A673 (cell line): ENCODE data around the gene THRB. TPM values are rescaled to one million over a fixed set of nuclear protein-coding genes. Genes with fewer than 3 reads are reported as not detected.

Experiments
- BruUV-seq: library from RNA; stranded (reverse); fragments of 400-500 nt; replicated peaks from 2 replicates; lab custom pipeline; 2021; lab: Mats Ljungman, UMichigan
- CTCF ChIA-PET: fragments of 300-600 bp; sonication (Branson Sonifier 250); formaldehyde crosslinking; loops from one replicate; lab custom pipeline; 2022; ENCODE audit warnings: antibody characterized with exemption; lab: Charles Lee
- POLR2A ChIA-PET: fragments of 300-600 bp; sonication (Branson Sonifier 250); formaldehyde crosslinking; loops from one replicate; lab custom pipeline; 2022; ENCODE audit warnings: antibody characterized with exemption; ENCODE audit not compliant: low non-redundant PET; lab: Charles Lee
- DNase-seq: peaks from one replicate; pipeline ENCODE4 v3.0.0-alpha.2; 2015; ENCODE audit warnings: low spot score
- H3K27ac ChIP-seq: fragments of 200-600 bp; sonication (generic); 2 replicates; pipeline ENCODE4 v1.5.1; 2016; ENCODE audit warnings: mixed run types, low read depth, mild to moderate bottlenecking, mixed read lengths, antibody characterized with exemption, low read length; ENCODE audit not compliant: poor library complexity, severe bottlenecking
- H3K27me3 ChIP-seq: fragments of 200-600 bp; sonication (generic); replicated peaks from 2 replicates; pipeline ENCODE4 v1.6.1; 2017; ENCODE audit warnings: mixed run types, low read depth, mild to moderate bottlenecking, mixed read lengths, antibody characterized with exemption, low read length; ENCODE audit not compliant: insufficient read depth, poor library complexity
- H3K36me3 ChIP-seq: fragments of 200-600 bp; sonication (generic); 2 replicates; pipeline ENCODE4 v1.6.1; 2016; ENCODE audit warnings: mixed run types, mild to moderate bottlenecking, mixed read lengths, antibody characterized with exemption, low read length; ENCODE audit not compliant: insufficient read depth, poor library complexity, severe bottlenecking
- H3K4me1 ChIP-seq: fragments of 200-600 bp; sonication (generic); 2 replicates; pipeline ENCODE4 v1.6.1; 2017; ENCODE audit warnings: mixed run types, mild to moderate bottlenecking, mixed read lengths, antibody characterized with exemption, low read length; ENCODE audit not compliant: insufficient read depth, poor library complexity, severe bottlenecking
- H3K4me3 ChIP-seq: fragments of 200-600 bp; sonication (generic); 2 replicates; pipeline ENCODE4 v1.5.1; 2016; ENCODE audit warnings: low read depth, mixed run types, mild to moderate bottlenecking, mixed read lengths, low read length; ENCODE audit not compliant: poor library complexity, severe bottlenecking
- H3K9me3 ChIP-seq: fragments of 200-600 bp; sonication (generic); 2 replicates; pipeline ENCODE4 v1.6.1; 2016; ENCODE audit warnings: mixed run types, low read depth, mild to moderate bottlenecking, mixed read lengths, antibody characterized with exemption, low read length; ENCODE audit not compliant: poor library complexity, severe bottlenecking
- EZH2 ChIP-seq: fragments of 200-600 bp; sonication (generic); IDR thresholded peaks from 2 replicates; pipeline ENCODE4 v1.6.1; 2017; ENCODE audit warnings: borderline replicate concordance, low read depth, mild to moderate bottlenecking, mixed read lengths, antibody characterized with exemption, low read length; ENCODE audit not compliant: poor library complexity, severe bottlenecking
- intact Hi-C: fragments of 100-400 bp; cut with micrococcal nuclease; formaldehyde crosslinking; loops from one replicate; pipeline ENCODE4 v1.10.0; 2022; ENCODE audit not compliant: unreplicated experiment
- total RNA-seq: library from RNA; stranded (reverse); gene quantifications from 2 replicates; pipeline ENCODE4 v1.2.3, GENCODE V29; 2021
- TF ChIP-seq, protein P1 (sequence below): fragments of 300-800, 200-600 bp; sonication (generic); conservative IDR thresholded peaks from 2 replicates; pipeline ENCODE4 v1.5.1; 2017; ENCODE audit warnings: low read depth, mild to moderate bottlenecking, antibody characterized with exemption, low read length, moderate library complexity, mixed read lengths

The THRB gene
- total RNA-seq, 1 experiment from 2014 or later = 0.11 TPM

DNA sequence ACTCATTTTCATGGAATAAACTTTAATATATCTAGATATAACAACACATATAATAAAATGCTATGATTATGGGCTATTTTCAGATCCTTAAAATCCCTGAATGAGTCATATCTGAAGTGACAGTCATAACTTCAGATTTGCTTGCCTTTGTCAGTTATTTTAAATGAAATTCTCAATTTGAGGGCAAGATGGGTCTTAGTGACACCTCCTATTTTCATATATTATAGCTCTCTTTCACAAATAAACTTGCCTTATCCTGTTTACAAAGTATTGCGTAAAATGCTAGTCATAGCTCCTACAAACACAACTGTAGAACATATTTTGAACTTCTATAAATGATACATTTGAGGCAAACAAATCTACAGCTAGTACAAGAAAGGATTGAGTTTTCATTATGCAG lies 6.2 kb upstream of the THRB start:
- no peaks in the 10 kb centered on the region for H3K9me3 ChIP-seq
- POLR2A ChIA-PET = no interaction called here
- no TSS peak for BruUV-seq

DNA sequence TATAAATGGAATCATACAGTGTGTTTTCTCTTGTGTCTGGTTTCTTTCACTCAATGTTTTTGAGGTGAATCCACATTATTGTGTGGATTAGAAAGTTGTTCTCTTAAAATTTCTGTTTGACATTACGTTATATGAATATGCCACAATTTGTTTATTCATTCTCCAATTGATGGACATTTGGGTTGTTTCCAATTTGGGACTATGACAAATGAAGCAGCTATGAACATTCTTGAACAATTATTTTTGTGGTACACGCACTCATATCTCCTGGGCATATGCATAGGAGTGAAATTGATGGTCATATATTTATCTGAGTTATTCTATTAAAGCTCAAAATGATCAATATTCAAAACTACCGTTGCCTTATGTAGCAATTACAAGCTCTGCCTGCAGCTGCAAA lies 5.3 kb upstream of the THRB start:
- no TSS peak for BruUV-seq
- no peak overlapping the region for H3K27ac ChIP-seq
- intact Hi-C loops = loop anchor here (10.0 kb wide), 1 partner anchor 235 kb away; no protein-coding TSS in a partner anchor
- H3K4me1 ChIP-seq = no peaks in the 10 kb centered on the region
- no peak overlapping the region for H3K4me3 ChIP-seq
- TF ChIP-seq, protein P1, sequence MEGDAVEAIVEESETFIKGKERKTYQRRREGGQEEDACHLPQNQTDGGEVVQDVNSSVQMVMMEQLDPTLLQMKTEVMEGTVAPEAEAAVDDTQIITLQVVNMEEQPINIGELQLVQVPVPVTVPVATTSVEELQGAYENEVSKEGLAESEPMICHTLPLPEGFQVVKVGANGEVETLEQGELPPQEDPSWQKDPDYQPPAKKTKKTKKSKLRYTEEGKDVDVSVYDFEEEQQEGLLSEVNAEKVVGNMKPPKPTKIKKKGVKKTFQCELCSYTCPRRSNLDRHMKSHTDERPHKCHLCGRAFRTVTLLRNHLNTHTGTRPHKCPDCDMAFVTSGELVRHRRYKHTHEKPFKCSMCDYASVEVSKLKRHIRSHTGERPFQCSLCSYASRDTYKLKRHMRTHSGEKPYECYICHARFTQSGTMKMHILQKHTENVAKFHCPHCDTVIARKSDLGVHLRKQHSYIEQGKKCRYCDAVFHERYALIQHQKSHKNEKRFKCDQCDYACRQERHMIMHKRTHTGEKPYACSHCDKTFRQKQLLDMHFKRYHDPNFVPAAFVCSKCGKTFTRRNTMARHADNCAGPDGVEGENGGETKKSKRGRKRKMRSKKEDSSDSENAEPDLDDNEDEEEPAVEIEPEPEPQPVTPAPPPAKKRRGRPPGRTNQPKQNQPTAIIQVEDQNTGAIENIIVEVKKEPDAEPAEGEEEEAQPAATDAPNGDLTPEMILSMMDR = no peak
- TF ChIP-seq EZH2 = no peak
- no peaks in the 10 kb centered on the region for H3K9me3 ChIP-seq
- ChIA-PET POLR2A (no interaction called here), CTCF (no interaction called here)
- peaks cover 15% of the 10 kb centered on the region for H3K27me3 ChIP-seq
- H3K36me3 ChIP-seq = no peaks in the 10 kb centered on the region
- no peak for DNase-seq

More for the DNA sequence above, 6.2 kb upstream of the THRB start:
- Histone ChIP-seq H3K36me3 (no peaks in the 10 kb centered on the region), H3K27me3 (peaks cover 7% of the 10 kb centered on the region), H3K4me3 (no peak overlapping the region), H3K27ac (no peak overlapping the region), H3K4me1 (no peaks in the 10 kb centered on the region)
- DNase-seq = no peak
- intact Hi-C loops = no loop called here
- TF ChIP-seq, protein P1 = no peak
- no peak for TF ChIP-seq EZH2
- CTCF ChIA-PET = no interaction called here

DNA sequence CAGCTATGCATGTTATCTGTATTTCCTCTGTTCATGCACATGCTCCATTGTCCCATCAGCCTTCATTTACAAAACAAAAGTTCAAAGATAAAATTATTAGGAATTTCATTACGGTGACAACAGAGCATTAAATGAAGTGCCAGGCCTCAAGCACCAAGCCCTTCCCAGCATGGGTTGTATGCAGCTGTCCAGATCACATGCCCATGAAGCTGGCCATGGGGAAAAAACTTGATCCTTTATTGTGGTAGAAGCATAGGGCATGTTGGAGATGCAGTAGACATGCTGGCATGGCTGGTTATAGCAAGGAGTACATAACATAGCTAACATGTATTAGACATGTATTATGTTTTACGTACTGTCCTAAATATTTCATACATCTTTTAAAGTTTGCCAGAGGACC lies 4.1 kb upstream of the THRB start:
- Histone ChIP-seq H3K27ac (no peak overlapping the region), H3K36me3 (no peaks in the 10 kb centered on the region), H3K9me3 (no peaks in the 10 kb centered on the region), H3K4me3 (no peak overlapping the region), H3K27me3 (peaks cover 27% of the 10 kb centered on the region), H3K4me1 (peaks cover 9% of the 10 kb centered on the region)
- ChIA-PET POLR2A (no interaction called here), CTCF (no interaction called here)
- TF ChIP-seq, protein P1 = no peak
- TF ChIP-seq EZH2 = no peak
- no peak for DNase-seq
- BruUV-seq = no TSS peak
- intact Hi-C loops = loop anchor here (10.0 kb wide), 1 partner anchor 234 kb away; no protein-coding TSS in a partner anchor
